GM18951 (cell line): ENCODE results near the gene PZP.
"Not testable (repeated sequence)": the region's sequence is repeated elsewhere in the genome, so short reads cannot be mapped to it uniquely, and the experiment has no call there.

ENCODE experiments used
- POLR2A ChIP-seq: IDR thresholded peaks from 4 replicates; pipeline ENCODE4 v1.6.1; 2011; ENCODE audit warnings: mild to moderate bottlenecking; ENCODE audit not compliant: insufficient read length, insufficient read depth; ENCODE audit errors: extremely low read depth
- in situ Hi-C: fragments of 300-500 bp; cut with MboI; formaldehyde crosslinking; loops from one replicate; pipeline ENCODE4 v1.12.0; 2022; ENCODE audit warnings: low sequenced_read_pairs, mixed read lengths, inconsistent platforms; ENCODE audit not compliant: unreplicated experiment

Gene PZP

DNA sequence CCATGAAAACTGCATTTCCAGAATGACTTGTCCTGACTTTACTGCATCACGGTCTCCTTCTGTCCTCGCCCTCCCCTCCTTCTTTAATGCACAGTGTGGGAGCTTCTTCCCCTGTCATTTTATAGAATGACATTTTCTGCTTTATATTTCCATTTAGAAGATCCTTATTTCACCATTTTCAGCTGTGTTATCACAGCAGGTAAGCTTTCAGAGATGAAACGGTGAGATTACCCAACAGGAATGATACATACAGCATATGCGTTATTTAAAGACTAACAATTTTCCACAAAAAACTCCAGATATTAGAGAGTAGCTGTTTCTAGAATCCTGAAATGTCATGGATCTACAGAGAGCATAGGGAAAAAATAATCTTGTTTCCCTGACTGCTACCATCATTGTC lies 27.3 kb upstream of the PZP start:
- no peak for TF ChIP-seq POLR2A
- in situ Hi-C loops, result no loop called here

DNA sequence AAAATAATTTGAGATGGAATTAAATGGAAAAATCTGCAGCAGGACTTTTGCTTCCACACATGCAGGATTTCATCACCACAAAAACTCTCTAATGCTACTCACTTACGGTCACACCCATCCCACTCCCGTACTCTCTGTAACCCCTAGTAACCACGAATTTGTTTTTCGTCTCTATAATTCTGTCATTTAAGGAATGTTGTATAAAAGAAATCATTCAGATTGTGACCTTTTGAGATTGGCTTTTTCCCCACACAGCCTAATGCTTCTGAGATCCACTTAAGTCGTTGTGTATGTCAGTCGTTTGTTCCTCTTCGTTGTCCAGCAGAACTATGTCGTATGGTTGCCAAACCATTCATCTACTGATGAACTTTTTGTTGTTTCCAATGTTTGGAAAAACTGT lies 19.8 kb upstream of the PZP start:
- in situ Hi-C loops, result no loop called here
- no peak for TF ChIP-seq POLR2A

DNA sequence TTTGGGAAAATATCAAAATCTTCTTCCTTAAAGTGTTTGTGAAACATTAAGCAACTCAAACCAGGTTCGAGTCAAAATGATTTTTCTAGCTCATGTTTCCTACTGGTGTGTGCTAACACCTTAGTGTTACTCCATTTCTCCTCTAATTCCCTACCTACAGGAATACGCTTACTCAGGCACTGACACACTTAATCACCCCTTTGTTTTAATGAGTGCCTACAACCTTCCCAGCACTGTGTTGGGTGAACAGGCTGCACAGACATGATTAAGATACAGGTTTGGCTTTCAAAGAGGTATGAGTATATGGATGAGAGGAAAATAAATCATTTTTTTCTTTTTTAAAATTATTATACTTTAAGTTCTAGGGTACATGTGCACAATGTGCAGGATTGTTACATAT lies 15.6 kb upstream of the PZP start:
- no peak for TF ChIP-seq POLR2A
- in situ Hi-C loops, result no loop called here

GRCh38 chr12:9221483-9221882 lies 13.3 kb upstream of the PZP start:
- in situ Hi-C loops, result no loop called here
- no peak for TF ChIP-seq POLR2A

GRCh38 chr12:9221011-9221410 lies 12.8 kb upstream of the PZP start:
- in situ Hi-C loops, result not testable (repeated sequence)

DNA sequence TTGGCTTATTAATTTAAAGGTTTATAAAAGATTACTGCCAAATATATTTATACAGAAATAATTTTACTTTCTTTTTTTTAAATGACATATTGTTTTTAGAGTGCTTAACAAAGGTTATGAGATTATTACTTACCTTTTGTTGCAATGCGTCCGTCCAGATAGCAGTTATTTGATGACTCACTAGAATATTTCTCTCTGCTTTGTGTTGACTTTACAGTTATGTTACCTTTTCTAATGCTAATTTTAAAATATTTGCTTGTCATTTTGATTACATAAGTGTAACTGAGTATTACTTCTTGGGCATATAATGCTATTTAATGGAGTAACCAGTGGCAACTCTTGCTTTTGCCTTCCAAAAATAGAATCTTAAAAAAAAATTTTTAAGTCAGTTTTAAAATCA lies 6.3 kb upstream of the PZP start:
- TF ChIP-seq POLR2A, result no peak
- in situ Hi-C loops, result no loop called here

DNA sequence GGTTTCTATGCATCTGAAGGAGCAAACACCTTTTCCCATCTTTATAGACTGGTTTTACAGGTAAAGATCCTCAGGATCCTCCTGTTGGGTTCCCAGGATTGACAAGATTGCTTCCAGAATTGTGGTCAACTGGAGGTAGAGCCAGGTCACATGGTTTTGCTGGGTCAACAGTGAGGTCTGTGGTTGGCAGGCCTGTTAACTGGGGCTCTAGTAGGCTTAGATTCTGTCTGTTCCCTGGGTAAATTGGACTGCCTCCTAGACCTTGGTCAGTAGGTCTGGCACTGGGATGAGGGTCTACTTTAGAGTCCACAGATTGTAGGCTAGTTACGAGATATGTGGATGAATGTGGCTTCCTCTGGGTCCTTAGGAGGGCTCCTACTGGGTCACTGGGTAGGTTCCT lies 3.5 kb upstream of the PZP start:
- no peak for TF ChIP-seq POLR2A
- in situ Hi-C loops, result no loop called here

DNA sequence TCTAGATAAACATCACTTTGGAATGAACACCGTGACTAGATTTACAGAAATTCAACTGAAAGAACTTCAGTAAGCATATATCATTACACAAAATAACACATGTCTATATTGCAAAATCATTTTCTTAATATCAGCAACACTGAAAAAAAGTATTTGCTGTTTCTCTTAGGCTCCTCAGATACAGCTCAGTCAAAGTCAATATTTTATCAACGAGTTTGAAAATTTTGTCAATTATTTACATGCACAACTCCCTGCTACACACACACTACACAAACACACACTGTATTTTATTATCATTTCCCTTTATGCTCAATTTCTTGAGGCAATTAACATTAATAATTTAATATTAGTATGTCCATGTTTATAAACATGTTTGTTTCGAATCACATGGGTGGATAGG lies 3.8 kb downstream of the PZP start:
- in situ Hi-C loops, result no loop called here
- TF ChIP-seq POLR2A, result no peak

- in situ Hi-C loops, result no loop called here
- TF ChIP-seq POLR2A, result no peak
Observed at GRCh38 chr12:9198012-9198411, 10.2 kb downstream of the PZP start.

GRCh38 chr12:9184276-9184675 lies 23.9 kb downstream of the PZP start:
- no peak for TF ChIP-seq POLR2A
- in situ Hi-C loops, result no loop called here

GRCh38 chr12:9180810-9181209 lies 27.4 kb downstream of the PZP start:
- in situ Hi-C loops, result no loop called here

DNA sequence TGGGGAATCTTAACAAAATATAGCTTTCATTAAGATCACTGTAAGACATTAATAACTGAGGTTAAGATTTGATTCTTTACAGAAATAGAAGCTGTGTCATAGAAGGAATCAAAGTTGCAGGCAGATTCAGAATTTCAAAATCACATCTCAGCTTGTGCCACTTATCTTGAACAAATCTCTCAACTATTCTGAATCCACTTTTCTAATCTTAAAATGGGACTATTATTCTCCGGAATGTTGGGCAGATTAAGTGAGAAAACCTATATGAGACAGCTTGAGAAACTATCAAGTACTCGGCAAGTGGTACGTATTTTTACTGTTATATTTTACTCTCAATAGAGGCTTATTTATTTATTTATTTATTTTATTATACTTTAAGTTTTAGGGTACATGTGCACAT lies 28.4 kb downstream of the PZP start:
- in situ Hi-C loops, result no loop called here
- TF ChIP-seq POLR2A, result no peak

More at GRCh38 chr12:9180810-9181209, 27.4 kb downstream of the PZP start:
- TF ChIP-seq POLR2A, result no peak

DNA sequence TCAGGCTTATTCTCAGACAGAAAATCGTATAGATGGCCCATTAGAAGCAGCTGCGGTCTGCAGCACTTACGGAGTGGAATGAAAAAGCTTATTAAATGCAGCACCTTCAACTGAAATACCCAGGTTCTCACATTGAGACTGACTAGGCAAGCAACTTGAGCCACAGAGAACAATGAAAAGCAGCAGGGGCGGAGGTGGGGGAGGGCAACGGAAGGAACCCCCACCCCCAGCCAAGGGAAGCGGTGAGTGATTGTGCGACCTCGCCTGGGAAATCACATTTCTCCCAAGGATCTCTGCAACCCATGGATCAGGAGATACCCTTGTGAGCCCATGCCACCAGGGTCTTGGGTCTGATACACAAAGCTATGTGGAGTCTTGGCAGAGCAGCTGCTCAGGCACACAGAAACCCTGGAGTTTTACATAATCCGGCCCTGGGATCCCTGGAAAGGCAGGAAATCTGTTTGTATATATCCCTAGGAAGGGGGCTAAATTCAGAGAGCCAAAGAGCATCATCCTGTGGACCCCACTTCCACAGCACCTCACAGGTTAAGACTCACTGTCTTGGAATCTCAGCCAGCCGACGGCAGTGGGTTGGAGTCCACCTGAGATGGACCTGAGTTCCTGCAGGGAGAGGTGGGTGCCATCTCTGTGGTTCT lies 38.1 kb downstream of the PZP start:
- TF ChIP-seq POLR2A, result no peak
- in situ Hi-C loops, result no loop called here

- in situ Hi-C loops, result not testable (repeated sequence)
Observed at GRCh38 chr12:9167345-9167744, 40.9 kb downstream of the PZP start.

- in situ Hi-C loops, result no loop called here
- TF ChIP-seq POLR2A, result no peak
Observed at GRCh38 chr12:9163392-9163791, 44.8 kb downstream of the PZP start.
